HCT116 (cell line): ENCODE results near the gene CALML6. TPM values are rescaled to one million over a fixed set of nuclear protein-coding genes. Genes with fewer than 3 reads are reported as not detected.

Source experiments
- ATAC-seq: fragments of 200-7000 bp; cut with Tn5 transposase; 2 replicates; pipeline ENCODE4 v1.9.1; 2020; ENCODE audit warnings: mild to moderate bottlenecking, moderate library complexity
- BruUV-seq: library from RNA; stranded (reverse); fragments of 400-500 nt; replicated peaks from 2 replicates; lab custom pipeline; 2021; lab: Mats Ljungman, UMichigan
- CTCF ChIA-PET: fragments of 300-600 bp; sonication (Branson Sonifier 250); formaldehyde crosslinking; loops from one replicate; lab custom pipeline; 2021; ENCODE audit warnings: antibody characterized with exemption; lab: Charles Lee
- POLR2A ChIA-PET: fragments of 300-600, 350-600 bp; sonication (Branson Sonifier 250); formaldehyde crosslinking; loops from one replicate; lab custom pipeline; 2021; ENCODE audit warnings: antibody characterized with exemption; lab: Charles Lee
- RAD21 ChIA-PET, 2 experiments: fragments of 300-600 bp; sonication (Branson Sonifier 250); formaldehyde crosslinking; loops; one replicate each; lab custom pipeline; 2023; ENCODE audit warnings: low total read pairs in 2 of 2; ENCODE audit not compliant: uncharacterized antibody in 2 of 2, unreplicated experiment in 2 of 2, low non-redundant PET in 1 of 2; lab: Charles Lee
- DNase-seq: peaks from one replicate; pipeline ENCODE4 v3.0.0-alpha.2; 2010; ENCODE audit warnings: low read depth, low spot score
- H2AFZ ChIP-seq: fragments of 200-600 bp; shearing (Covaris generic), sonication (generic); 2 replicates; pipeline ENCODE4 v1.6.1; 2017; ENCODE audit warnings: low read depth, mixed run types, mixed read lengths, antibody characterized with exemption, low read length; ENCODE audit not compliant: poor library complexity, severe bottlenecking
- H3K27ac ChIP-seq: 2 replicates; pipeline ENCODE4 v1.5.1; 2012; ENCODE audit warnings: low read depth, low read length
- H3K27me3 ChIP-seq: fragments of 200-600 bp; sonication (generic); 2 replicates; pipeline ENCODE4 v1.6.1; 2016; ENCODE audit warnings: mixed run types, low read length, mixed read lengths; ENCODE audit not compliant: insufficient read depth
- H3K36me3 ChIP-seq, 2 experiments: fragments of 200-500 bp in 1 of 2; fragments of 200-600 bp in 1 of 2; sonication (Bioruptor generic) in 1 of 2; sonication (generic) in 1 of 2; 2 replicates each; pipeline versions ENCODE4 v1.5.1 to v1.6.1; 2014 to 2016; ENCODE audit warnings: low read length in 2 of 2, inconsistent platforms in 1 of 2, mixed read lengths in 1 of 2, mixed run types in 1 of 2; ENCODE audit not compliant: insufficient read depth in 2 of 2, control insufficient read depth in 1 of 2
- H3K4me1 ChIP-seq, 2 experiments: fragments of 200-600 bp in 1 of 2; sonication (generic) in 1 of 2; 2 replicates each; pipeline versions ENCODE4 v1.5.1 to v1.6.1; 2012 to 2017; ENCODE audit warnings: low read length in 2 of 2, inconsistent platforms in 1 of 2, mild to moderate bottlenecking in 1 of 2, mixed read lengths in 1 of 2, mixed run types in 1 of 2, moderate library complexity in 1 of 2; ENCODE audit not compliant: insufficient read depth in 2 of 2, control insufficient read depth in 1 of 2
- H3K4me2 ChIP-seq: fragments of 200-600 bp; sonication (generic); 2 replicates; pipeline ENCODE4 v1.6.1; 2017; ENCODE audit warnings: mixed run types, low read length, mixed read lengths
- H3K4me3 ChIP-seq, 2 experiments: fragments of 200-600 bp in 1 of 2; sonication (generic) in 1 of 2; replicated peaks in 1 of 2; 2 replicates each; pipeline ENCODE4 v1.5.1; 2011 to 2016; ENCODE audit warnings: low read length in 2 of 2, control low read depth in 1 of 2, low read depth in 1 of 2, mild to moderate bottlenecking in 1 of 2, mixed read lengths in 1 of 2, mixed run types in 1 of 2
- H3K79me2 ChIP-seq: fragments of 200-600 bp; sonication (generic); 2 replicates; pipeline ENCODE4 v1.6.1; 2017; ENCODE audit warnings: mild to moderate bottlenecking, mixed run types, low read length, moderate library complexity, mixed read lengths; ENCODE audit not compliant: insufficient read depth
- H3K9ac ChIP-seq: fragments of 200-600 bp; sonication (generic); 2 replicates; pipeline ENCODE4 v1.6.1; 2016; ENCODE audit warnings: low read length, mixed read lengths
- H3K9me2 ChIP-seq: fragments of 200-600 bp; sonication (generic), shearing (Covaris generic); 2 replicates; pipeline ENCODE4 v1.6.1; 2017; ENCODE audit warnings: mixed run types, mild to moderate bottlenecking, moderate library complexity; ENCODE audit not compliant: insufficient read depth
- H3K9me3 ChIP-seq, 2 experiments: fragments of 200-500 bp in 1 of 2; fragments of 200-600 bp in 1 of 2; sonication (Bioruptor generic) in 1 of 2; sonication (generic) in 1 of 2; 2 replicates each; pipeline ENCODE4 v1.6.1; 2014 to 2017; ENCODE audit warnings: low read length in 2 of 2, mixed read lengths in 2 of 2, inconsistent platforms in 1 of 2, low read depth in 1 of 2, mild to moderate bottlenecking in 1 of 2, mixed run types in 1 of 2, moderate library complexity in 1 of 2; ENCODE audit not compliant: control insufficient read depth in 1 of 2, insufficient read depth in 1 of 2
- H4K20me1 ChIP-seq: fragments of 200-600 bp; sonication (generic), shearing (Covaris generic); 2 replicates; pipeline ENCODE4 v1.6.1; 2017; ENCODE audit warnings: mixed run types, mild to moderate bottlenecking, moderate library complexity; ENCODE audit not compliant: insufficient read depth
- CEBPB ChIP-seq: IDR thresholded peaks from 2 replicates; pipeline ENCODE4 v1.6.1; 2012; ENCODE audit warnings: low read depth
- EGR1 ChIP-seq: IDR thresholded peaks from 2 replicates; pipeline ENCODE4 v1.6.1; 2012; ENCODE audit warnings: low read depth
- ELF1 ChIP-seq: IDR thresholded peaks from 2 replicates; pipeline ENCODE4 v1.6.1; 2012; ENCODE audit warnings: low read depth, borderline replicate concordance
- FOSL1 ChIP-seq: IDR thresholded peaks from 2 replicates; pipeline ENCODE4 v1.6.1; 2012; ENCODE audit warnings: low read depth
- JUND ChIP-seq: IDR thresholded peaks from 2 replicates; pipeline ENCODE4 v1.6.1; 2012
- SRF ChIP-seq: IDR thresholded peaks from 2 replicates; pipeline ENCODE4 v1.6.1; 2012; ENCODE audit warnings: low read depth
- YY1 ChIP-seq: IDR thresholded peaks from 2 replicates; pipeline ENCODE4 v1.6.1; 2011; ENCODE audit warnings: low read length, low read depth, moderate library complexity, mild to moderate bottlenecking; ENCODE audit not compliant: insufficient replicate concordance; ENCODE audit errors: extremely low read depth
- ZNF274 ChIP-seq: fragments of 200-500 bp; sonication (Bioruptor generic); IDR thresholded peaks from 2 replicates; pipeline ENCODE4 v1.6.1; 2014; ENCODE audit warnings: mild to moderate bottlenecking, low read depth, low read length, inconsistent platforms
- intact Hi-C: fragments of 100-400 bp; cut with micrococcal nuclease; formaldehyde crosslinking; loops from 2 replicates; pipeline ENCODE4 v1.10.0; 2022
- total RNA-seq: library from RNA; stranded (reverse); gene quantifications from one replicate; pipeline ENCODE4 v1.2.1, GENCODE V29; 2021; ENCODE audit not compliant: unreplicated experiment
- TF ChIP-seq, protein P1 (sequence below): IDR thresholded peaks from 2 replicates; pipeline ENCODE4 v1.6.1; 2012

CALML6 gene
- total RNA-seq, 1 experiment from 2014 or later, result 2.3 TPM

DNA sequence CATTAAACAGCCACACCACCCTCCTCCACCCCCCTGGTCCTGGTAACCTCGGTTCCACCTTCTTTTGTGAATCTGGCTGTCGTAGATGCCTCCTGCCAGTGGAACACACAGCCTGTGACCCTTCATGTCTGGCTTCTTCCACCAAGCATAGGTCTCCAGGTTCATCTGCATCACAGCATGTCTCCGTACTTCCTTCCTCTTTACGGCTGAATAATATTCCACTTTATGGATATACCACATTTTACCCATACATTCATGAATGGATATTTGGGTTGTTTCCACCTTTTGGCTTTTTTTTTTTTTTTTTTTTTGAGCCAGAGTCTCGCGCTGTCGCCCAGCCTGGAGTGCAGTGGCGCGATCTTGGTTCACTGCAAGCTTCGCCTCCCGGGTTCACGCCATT, 11.8 kb upstream of the CALML6 start:
- H3K36me3 ChIP-seq, result no peaks in the 10 kb centered on the region
- no peaks in the 10 kb centered on the region for H3K79me2 ChIP-seq
- no peak overlapping the region for H3K27ac ChIP-seq
- H3K4me1 ChIP-seq, result peaks cover 12 to 22% of the 10 kb centered on the region in 2 experiments
- intact Hi-C loops, result no loop called here
- TF ChIP-seq ELF1 (no peak), ZNF274 (no peak), SRF (no peak), EGR1 (no peak), FOSL1 (no peak), JUND (no peak), YY1 (no peak), CEBPB (no peak)
- TF ChIP-seq, protein P1, sequence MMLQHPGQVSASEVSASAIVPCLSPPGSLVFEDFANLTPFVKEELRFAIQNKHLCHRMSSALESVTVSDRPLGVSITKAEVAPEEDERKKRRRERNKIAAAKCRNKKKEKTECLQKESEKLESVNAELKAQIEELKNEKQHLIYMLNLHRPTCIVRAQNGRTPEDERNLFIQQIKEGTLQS, result no peak
- POLR2A ChIA-PET, result interaction anchor here (0.7 kb wide), 1 partner anchor 22 kb away, joined by 4 read pairs; no protein-coding TSS in a partner anchor
- H3K9me2 ChIP-seq, result no peaks in the 10 kb centered on the region
- H3K4me3 ChIP-seq, result no peak overlapping the region
- RAD21 ChIA-PET, result no interaction called here
- no peak overlapping the region for H3K9ac ChIP-seq
- no peaks in the 10 kb centered on the region for H4K20me1 ChIP-seq
- H3K9me3 ChIP-seq, result no peaks in the 10 kb centered on the region
- H3K4me2 ChIP-seq, result no peak overlapping the region
- DNase-seq, result no peak
- no peak for ATAC-seq
- no peak overlapping the region for H2AFZ ChIP-seq
- no peaks in the 10 kb centered on the region for H3K27me3 ChIP-seq
- BruUV-seq, result no TSS peak
- CTCF ChIA-PET, result no interaction called here
